Fibroblast of lung (primary cell): ENCODE data around the gene SPCS3. TPM values are rescaled to one million over a fixed set of nuclear protein-coding genes. Genes with fewer than 3 reads are reported as not detected.
"Not testable (repeated sequence)": the region's sequence is repeated elsewhere in the genome, so short reads cannot be mapped to it uniquely, and the experiment has no call there.

Experiments used
- DNase-seq, 2 donors: peaks; one replicate each; pipeline versions ENCODE4 v3.0.0 to v3.0.0-alpha.2; 2010; ENCODE audit warnings: low read depth in 2 of 2
- H2AFZ ChIP-seq: 2 replicates; pipeline ENCODE4 v1.5.1; 2012; ENCODE audit warnings: low read length, control low read depth, inconsistent platforms
- H3K27ac ChIP-seq: 2 replicates; pipeline ENCODE4 v1.5.1; 2011; ENCODE audit warnings: low read length, control low read depth; ENCODE audit not compliant: insufficient read depth
- H3K27me3 ChIP-seq: 2 replicates; pipeline ENCODE4 v1.5.1; 2011; ENCODE audit warnings: mild to moderate bottlenecking, low read length; ENCODE audit not compliant: control insufficient read depth, insufficient read depth
- H3K36me3 ChIP-seq: 2 replicates; pipeline ENCODE4 v1.5.1; 2011; ENCODE audit warnings: low read length; ENCODE audit not compliant: control insufficient read depth, insufficient read depth
- H3K4me1 ChIP-seq: 2 replicates; pipeline ENCODE4 v1.5.1; 2011; ENCODE audit warnings: low read length; ENCODE audit not compliant: control insufficient read depth, insufficient read depth; ENCODE audit errors: extremely low read depth
- H3K4me2 ChIP-seq: 2 replicates; pipeline ENCODE4 v1.5.1; 2011; ENCODE audit warnings: low read length, control low read depth; ENCODE audit not compliant: insufficient read depth; ENCODE audit errors: extremely low read depth
- H3K4me3 ChIP-seq, 4 experiments: fragments of 200-600 bp in 1 of 4; sonication (generic) in 1 of 4; replicated peaks in 1 of 4; 2 replicates each; pipeline ENCODE4 v1.5.1; 2011 to 2016; ENCODE audit warnings: low read length in 4 of 4, low read depth in 3 of 4, mild to moderate bottlenecking in 3 of 4, control low read depth in 2 of 4, inconsistent platforms in 1 of 4, mixed read lengths in 1 of 4; ENCODE audit not compliant: insufficient read depth in 1 of 4; ENCODE audit errors: control extremely low read depth in 1 of 4
- H3K79me2 ChIP-seq: 2 replicates; pipeline ENCODE4 v1.5.1; 2012; ENCODE audit warnings: mild to moderate bottlenecking, low read length, inconsistent platforms; ENCODE audit not compliant: control insufficient read depth, insufficient read depth
- H3K9ac ChIP-seq: 2 replicates; pipeline ENCODE4 v1.5.1; 2011; ENCODE audit warnings: mild to moderate bottlenecking, low read length, control low read depth; ENCODE audit not compliant: insufficient read depth
- H3K9me3 ChIP-seq: 2 replicates; pipeline ENCODE4 v1.5.1; 2012; ENCODE audit warnings: low read depth, low read length; ENCODE audit not compliant: control insufficient read depth, insufficient read depth
- H4K20me1 ChIP-seq: 2 replicates; pipeline ENCODE4 v1.5.1; 2011; ENCODE audit warnings: low read length; ENCODE audit not compliant: control insufficient read depth, insufficient read depth; ENCODE audit errors: extremely low read depth
- EZH2 ChIP-seq: IDR thresholded peaks from 2 replicates; pipeline ENCODE4 v1.5.1; 2012; ENCODE audit warnings: low read length, control low read depth, mild to moderate bottlenecking; ENCODE audit errors: missing control alignments
- polyA plus RNA-seq, 2 donors: library from polyadenylated mRNA; depleted of rRNA in 1 of 2; stranded (reverse) in 1 of 2; unstranded in 1 of 2; fragments of >200 nt; gene quantifications; 2 replicates each; pipeline ENCODE4 v1.2.1, GENCODE V29; 2011 to 2012; ENCODE audit warnings: missing spikeins in 1 of 2
- total RNA-seq: library from RNA; depleted of rRNA; stranded (reverse); fragments of >200 nt; gene quantifications from 2 replicates; pipeline ENCODE4 v1.2.1, GENCODE V29; 2014
- TF ChIP-seq, protein P1 (sequence below), 2 donors: IDR thresholded peaks in 1 of 2; conservative IDR thresholded peaks in 1 of 2; 1 replicate in 1 of 2; 2 replicates in 1 of 2; pipeline ENCODE4 v1.5.1; 2011 to 2012; ENCODE audit warnings: low read length in 2 of 2, control low read depth in 1 of 2, inconsistent platforms in 1 of 2, low read depth in 1 of 2, mild to moderate bottlenecking in 1 of 2

SPCS3 gene
- total and polyA plus RNA-seq, 2 donors (not counting 1 experiment from before 2014, with no cell fraction given) = 72.3 to 84.3 TPM

DNA sequence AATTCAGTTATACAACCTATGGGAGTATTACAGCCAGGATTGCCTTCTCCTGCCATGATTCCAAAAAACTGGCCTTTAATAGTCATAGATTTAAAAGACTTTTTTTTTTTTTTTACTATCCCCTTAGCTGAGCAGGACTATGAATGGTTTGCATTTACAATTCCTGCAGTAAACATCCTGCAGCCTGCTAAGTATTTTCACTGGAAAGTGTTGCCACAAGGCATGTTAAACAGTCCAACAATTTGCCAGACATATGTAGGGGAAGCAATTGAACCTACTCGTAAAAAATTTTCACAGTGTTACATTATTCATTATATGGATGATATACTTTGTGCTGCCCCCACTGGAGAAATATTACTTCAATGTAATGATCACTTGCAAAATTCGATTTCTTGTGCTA, 27.1 kb downstream of the SPCS3 start:
- not testable (repeated sequence) for H3K79me2 ChIP-seq, H3K4me2 ChIP-seq, H3K36me3 ChIP-seq, H3K9ac ChIP-seq, H4K20me1 ChIP-seq, H3K27ac ChIP-seq, H3K27me3 ChIP-seq, H3K9me3 ChIP-seq, H2AFZ ChIP-seq, H3K4me1 ChIP-seq, DNase-seq, H3K4me3 ChIP-seq

DNA sequence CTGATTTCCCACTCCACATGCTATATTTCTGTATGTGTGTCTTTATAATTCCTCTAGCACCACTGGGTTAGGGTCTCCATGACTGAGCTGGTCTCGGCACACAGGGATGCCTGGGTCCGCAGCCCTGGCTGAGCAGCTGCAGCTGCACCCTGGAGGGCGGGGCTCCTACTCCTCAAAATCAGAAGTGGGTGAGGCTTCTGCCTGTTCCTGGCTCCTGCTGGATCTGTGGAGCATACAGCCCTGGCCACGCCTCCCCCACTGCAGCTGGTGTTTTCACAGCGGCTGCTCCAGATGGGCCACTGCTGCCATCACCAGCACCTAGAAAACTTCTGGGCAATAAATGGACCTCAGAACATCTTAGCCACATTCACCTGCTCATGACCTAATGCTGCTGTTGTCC, 30.9 kb downstream of the SPCS3 start:
- no peak for DNase-seq
- Histone ChIP-seq H3K9me3 (no peaks in the 10 kb centered on the region), H3K9ac (no peak overlapping the region), H3K4me3 (no peak overlapping the region), H4K20me1 (no peaks in the 10 kb centered on the region), H3K27me3 (no peaks in the 10 kb centered on the region), H3K4me2 (no peak overlapping the region), H3K27ac (no peak overlapping the region), H3K79me2 (no peaks in the 10 kb centered on the region), H3K4me1 (no peaks in the 10 kb centered on the region), H2AFZ (no peak overlapping the region), H3K36me3 (no peaks in the 10 kb centered on the region)
- TF ChIP-seq, protein P1, sequence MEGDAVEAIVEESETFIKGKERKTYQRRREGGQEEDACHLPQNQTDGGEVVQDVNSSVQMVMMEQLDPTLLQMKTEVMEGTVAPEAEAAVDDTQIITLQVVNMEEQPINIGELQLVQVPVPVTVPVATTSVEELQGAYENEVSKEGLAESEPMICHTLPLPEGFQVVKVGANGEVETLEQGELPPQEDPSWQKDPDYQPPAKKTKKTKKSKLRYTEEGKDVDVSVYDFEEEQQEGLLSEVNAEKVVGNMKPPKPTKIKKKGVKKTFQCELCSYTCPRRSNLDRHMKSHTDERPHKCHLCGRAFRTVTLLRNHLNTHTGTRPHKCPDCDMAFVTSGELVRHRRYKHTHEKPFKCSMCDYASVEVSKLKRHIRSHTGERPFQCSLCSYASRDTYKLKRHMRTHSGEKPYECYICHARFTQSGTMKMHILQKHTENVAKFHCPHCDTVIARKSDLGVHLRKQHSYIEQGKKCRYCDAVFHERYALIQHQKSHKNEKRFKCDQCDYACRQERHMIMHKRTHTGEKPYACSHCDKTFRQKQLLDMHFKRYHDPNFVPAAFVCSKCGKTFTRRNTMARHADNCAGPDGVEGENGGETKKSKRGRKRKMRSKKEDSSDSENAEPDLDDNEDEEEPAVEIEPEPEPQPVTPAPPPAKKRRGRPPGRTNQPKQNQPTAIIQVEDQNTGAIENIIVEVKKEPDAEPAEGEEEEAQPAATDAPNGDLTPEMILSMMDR (conservative IDR thresholded peaks at IDR 0.05 in 1 of 2, IDR thresholded peaks at IDR 0.05 in 1 of 2; ENCODE audit: low read depth in 1 of 2, low read length in 2 of 2) = no peak

DNA sequence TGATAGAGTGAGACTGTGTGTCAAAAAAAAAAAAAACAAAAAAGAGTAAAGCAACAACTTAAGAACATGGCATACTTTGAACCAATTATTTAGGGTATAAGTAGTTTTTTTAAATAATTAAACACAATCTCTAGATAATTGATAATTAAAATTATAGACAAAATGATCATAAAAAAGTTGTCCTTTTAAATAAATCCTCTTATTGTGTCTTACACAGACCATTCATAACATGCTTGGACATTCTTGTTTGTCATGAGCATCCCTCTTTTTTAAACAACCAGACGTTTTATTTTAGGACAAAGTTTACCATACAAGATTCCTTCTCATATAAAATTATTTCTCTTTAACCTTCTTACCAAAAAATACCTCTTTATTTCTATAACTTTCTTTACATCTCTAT, 35.1 kb downstream of the SPCS3 start:
- H3K27ac ChIP-seq = no peak overlapping the region
- no peaks in the 10 kb centered on the region for H3K9me3 ChIP-seq
- no peak overlapping the region for H3K4me2 ChIP-seq
- H2AFZ ChIP-seq = no peak overlapping the region
- H3K79me2 ChIP-seq = no peaks in the 10 kb centered on the region
- no peaks in the 10 kb centered on the region for H3K4me1 ChIP-seq
- H4K20me1 ChIP-seq = no peaks in the 10 kb centered on the region
- no peak overlapping the region for H3K9ac ChIP-seq
- H3K36me3 ChIP-seq = no peaks in the 10 kb centered on the region
- TF ChIP-seq EZH2 = no peak
- TF ChIP-seq, protein P1 (conservative IDR thresholded peaks at IDR 0.05 in 1 of 2, IDR thresholded peaks at IDR 0.05 in 1 of 2; ENCODE audit: low read depth in 1 of 2, low read length in 2 of 2) = no peak
- no peak overlapping the region for H3K4me3 ChIP-seq
- H3K27me3 ChIP-seq = no peaks in the 10 kb centered on the region
- DNase-seq = no peak
